DLD1 (cell line): ENCODE data around the gene TMUB1.
"Not testable (repeated sequence)": the region's sequence is repeated elsewhere in the genome, so short reads cannot be mapped to it uniquely, and the experiment has no call there.

Source experiments
- in situ Hi-C: cut with HindIII; loops from 2 replicates; pipeline ENCODE4 v1.10.0; 2017; ENCODE audit warnings: low sequenced_read_pairs

The TMUB1 gene

GRCh38 chr7:151057506-151057988 is 25.7 kb downstream of the TMUB1 start, which contains the start of gene CDK5:
CDK5 (minus strand) TSS chr7:151057897; CDS start chr7:151057848, 49 bp downstream.
- in situ Hi-C loops, result no loop called here

- in situ Hi-C loops, result no loop called here
Measured at GRCh38 chr7:151056666-151057505, 26.4 kb downstream of the TMUB1 start.

- in situ Hi-C loops, result no loop called here
Measured at GRCh38 chr7:151056283-151056665, 27.0 kb downstream of the TMUB1 start.

GRCh38 chr7:151053751-151054150 is 29.5 kb downstream of the TMUB1 start:
- in situ Hi-C loops, result no loop called here

GRCh38 chr7:151053096-151053495 is 30.2 kb downstream of the TMUB1 start:
- in situ Hi-C loops, result no loop called here

GRCh38 chr7:151051108-151051507 is 32.2 kb downstream of the TMUB1 start:
- in situ Hi-C loops, result no loop called here

- in situ Hi-C loops, result no loop called here
Measured at GRCh38 chr7:151048911-151049463, 34.3 kb downstream of the TMUB1 start.

GRCh38 chr7:151047976-151048815 is 35.1 kb downstream of the TMUB1 start, which contains the start of gene ASIC3:
ASIC3 (plus strand) TSS chr7:151048531; CDS start chr7:151048886, 355 bp downstream.
- in situ Hi-C loops, result no loop called here

GRCh38 chr7:151046603-151047573 is 36.4 kb downstream of the TMUB1 start:
- in situ Hi-C loops, result no loop called here

- in situ Hi-C loops, result no loop called here
Measured at GRCh38 chr7:151045967-151046366, 37.3 kb downstream of the TMUB1 start.

- in situ Hi-C loops, result no loop called here
Measured at GRCh38 chr7:151045262-151045661, 38.0 kb downstream of the TMUB1 start.

- in situ Hi-C loops, result no loop called here
Measured at GRCh38 chr7:151043959-151044358, 39.3 kb downstream of the TMUB1 start.

- in situ Hi-C loops, result not testable (repeated sequence)
Measured at GRCh38 chr7:151043449-151043848, 39.8 kb downstream of the TMUB1 start.

GRCh38 chr7:151040616-151041375 is 42.5 kb downstream of the TMUB1 start:
- in situ Hi-C loops, result no loop called here

GRCh38 chr7:151039850-151040548 is 43.3 kb downstream of the TMUB1 start:
- in situ Hi-C loops, result no loop called here

GRCh38 chr7:151038951-151039849 is 44.1 kb downstream of the TMUB1 start:
- in situ Hi-C loops, result no loop called here

GRCh38 chr7:151035902-151036301 is 47.4 kb downstream of the TMUB1 start:
- in situ Hi-C loops, result no loop called here
